HG02938 (cell line): ENCODE data around the gene PRR22.
A peak's percentile ranks its signal among the peaks of the same experiment; 100 is the strongest.
"Not testable (repeated sequence)": the region's sequence is repeated elsewhere in the genome, so short reads cannot be mapped to it uniquely, and the experiment has no call there.

Source experiments
- ATAC-seq: cut with Tn5 transposase; IDR thresholded peaks from one replicate; pipeline ENCODE4 v1.9.1; 2021; ENCODE audit warnings: mild to moderate bottlenecking, moderate library complexity; ENCODE audit not compliant: unreplicated experiment

PRR22 gene

GRCh38 chr19:5792224-5792623 is 7.7 kb upstream of the PRR22 start:
- no peak for ATAC-seq

- peak; percentile 83 for ATAC-seq
These were observed 6.3 kb upstream of the PRR22 start, which contains the start of gene DUS3L for GRCh38 chr19:5790559-5791520. Gene DUS3L (minus strand): TSS chr19:5791163. CDS start chr19:5791141, 22 bp downstream.

GRCh38 chr19:5789886-5790558 is 5.5 kb upstream of the PRR22 start:
- ATAC-seq, result no peak

- ATAC-seq, result no peak
These were observed 4.8 kb upstream of the PRR22 start for GRCh38 chr19:5789351-5789761.

GRCh38 chr19:5788422-5788821 is 3.9 kb upstream of the PRR22 start:
- no peak for ATAC-seq

- no peak for ATAC-seq
These were observed 3.0 kb upstream of the PRR22 start for GRCh38 chr19:5787409-5788182.

GRCh38 chr19:5786593-5787408 is 2.3 kb upstream of the PRR22 start:
- ATAC-seq, result no peak

- no peak for ATAC-seq
These were observed 877 bp upstream of the PRR22 start for GRCh38 chr19:5785423-5785822.

- no peak for ATAC-seq
These were observed 1.3 kb downstream of the PRR22 start for GRCh38 chr19:5782945-5783919.

GRCh38 chr19:5782322-5782721 is 2.2 kb downstream of the PRR22 start:
- ATAC-seq, result no peak

GRCh38 chr19:5780916-5781315 is 3.6 kb downstream of the PRR22 start:
- not testable (repeated sequence) for ATAC-seq

- ATAC-seq, result no peak
These were observed 6.1 kb downstream of the PRR22 start for GRCh38 chr19:5778402-5778801.

GRCh38 chr19:5775668-5776309 is 8.8 kb downstream of the PRR22 start:
- ATAC-seq, result no peak

- ATAC-seq, result no peak
These were observed 9.6 kb downstream of the PRR22 start for GRCh38 chr19:5774921-5775320.

GRCh38 chr19:5773276-5773675 is 11.3 kb downstream of the PRR22 start:
- no peak for ATAC-seq

GRCh38 chr19:5772416-5772815 is 12.1 kb downstream of the PRR22 start:
- ATAC-seq, result no peak

- no peak for ATAC-seq
These were observed 16.6 kb downstream of the PRR22 start for GRCh38 chr19:5767949-5768348.

- no peak for ATAC-seq
These were observed 19.3 kb downstream of the PRR22 start for GRCh38 chr19:5765220-5765619.
